ENCODE data around the gene BLM.

DNA sequence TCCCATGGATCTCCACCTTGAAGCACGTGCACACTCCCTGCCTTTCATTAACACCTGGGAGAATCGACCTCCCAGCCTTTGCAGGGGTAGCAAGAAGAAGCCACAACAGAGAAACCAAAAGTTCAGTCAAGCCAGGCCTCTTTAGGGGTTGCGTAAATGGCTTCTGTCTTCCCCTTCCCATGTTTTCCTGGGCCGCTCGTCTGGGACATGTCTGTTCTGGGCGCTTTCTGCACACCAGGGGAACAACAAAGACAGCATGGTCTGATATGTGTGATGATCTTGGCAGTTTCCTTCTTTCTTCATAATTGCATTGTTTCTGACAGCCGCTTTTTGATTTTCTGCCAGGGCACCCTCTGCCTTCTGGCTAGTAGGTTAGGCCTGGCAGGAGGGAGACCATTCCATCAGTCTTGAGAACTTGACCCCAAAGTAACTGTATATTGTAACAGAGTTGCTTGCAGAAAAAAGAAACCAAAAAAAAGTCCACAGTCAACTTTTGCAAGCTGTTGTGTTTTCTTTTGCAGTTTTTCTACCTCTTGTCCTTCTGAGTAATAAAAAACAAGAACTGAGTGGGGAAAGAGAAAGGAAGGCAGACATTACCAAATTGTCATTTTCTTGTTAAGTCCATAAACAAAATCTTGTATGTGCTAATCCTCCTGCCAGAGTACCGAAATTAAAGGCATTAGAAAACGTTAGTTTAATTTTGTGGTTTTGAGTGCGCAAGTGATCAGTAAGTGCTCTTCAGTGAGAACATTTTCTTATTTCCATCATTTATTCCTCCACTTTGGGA is 95.2 kb downstream of the BLM start:
- TF ChIP-seq, protein P1, sequence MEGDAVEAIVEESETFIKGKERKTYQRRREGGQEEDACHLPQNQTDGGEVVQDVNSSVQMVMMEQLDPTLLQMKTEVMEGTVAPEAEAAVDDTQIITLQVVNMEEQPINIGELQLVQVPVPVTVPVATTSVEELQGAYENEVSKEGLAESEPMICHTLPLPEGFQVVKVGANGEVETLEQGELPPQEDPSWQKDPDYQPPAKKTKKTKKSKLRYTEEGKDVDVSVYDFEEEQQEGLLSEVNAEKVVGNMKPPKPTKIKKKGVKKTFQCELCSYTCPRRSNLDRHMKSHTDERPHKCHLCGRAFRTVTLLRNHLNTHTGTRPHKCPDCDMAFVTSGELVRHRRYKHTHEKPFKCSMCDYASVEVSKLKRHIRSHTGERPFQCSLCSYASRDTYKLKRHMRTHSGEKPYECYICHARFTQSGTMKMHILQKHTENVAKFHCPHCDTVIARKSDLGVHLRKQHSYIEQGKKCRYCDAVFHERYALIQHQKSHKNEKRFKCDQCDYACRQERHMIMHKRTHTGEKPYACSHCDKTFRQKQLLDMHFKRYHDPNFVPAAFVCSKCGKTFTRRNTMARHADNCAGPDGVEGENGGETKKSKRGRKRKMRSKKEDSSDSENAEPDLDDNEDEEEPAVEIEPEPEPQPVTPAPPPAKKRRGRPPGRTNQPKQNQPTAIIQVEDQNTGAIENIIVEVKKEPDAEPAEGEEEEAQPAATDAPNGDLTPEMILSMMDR (IDR thresholded peaks at IDR 0.05 in 2 of 3, conservative IDR thresholded peaks at IDR 0.05 in 1 of 3; ENCODE audit: borderline replicate concordance in 1 of 3, insufficient read depth in 1 of 3, low read depth in 2 of 3, low read length in 2 of 3): no peak
- no peak for TF ChIP-seq POLR2A (IDR thresholded peaks at IDR 0.05; ENCODE audit: borderline replicate concordance, extremely low read depth, insufficient read depth, insufficient read length)
- TF ChIP-seq POLR2AphosphoS5 (IDR thresholded peaks at IDR 0.05; ENCODE audit: low read depth, low read length): no peak
- TF ChIP-seq MAX (IDR thresholded peaks at IDR 0.05): no peak
- no peak for TF ChIP-seq CEBPB (IDR thresholded peaks at IDR 0.05; ENCODE audit: low read depth)
- no peak for TF ChIP-seq JUND (IDR thresholded peaks at IDR 0.05)
- TF ChIP-seq ZNF274 (IDR thresholded peaks at IDR 0.05; ENCODE audit: low read depth, low read length): no peak
- TF ChIP-seq EZH2phosphoT487 (IDR thresholded peaks at IDR 0.05; ENCODE audit: borderline replicate concordance): no peak
- TF ChIP-seq TCF7L2 (IDR thresholded peaks at IDR 0.05; ENCODE audit: borderline replicate concordance, extremely low read depth, insufficient read depth, insufficient read length): no peak
- no peak for TF ChIP-seq SIN3A (IDR thresholded peaks at IDR 0.05; ENCODE audit: low read depth)
- TF ChIP-seq EGR1 (IDR thresholded peaks at IDR 0.05; ENCODE audit: low read depth): no peak
- TF ChIP-seq SP1 (IDR thresholded peaks at IDR 0.05; ENCODE audit: low read depth): no peak
- TF ChIP-seq EZH2 (IDR thresholded peaks at IDR 0.05): no peak
- no peak for TF ChIP-seq SRF (IDR thresholded peaks at IDR 0.05; ENCODE audit: low read depth)

Data from HCT116 (cell line).